HepG2 (cell line): ENCODE data around the gene COBLL1. TPM values are rescaled to one million over a fixed set of nuclear protein-coding genes. Genes with fewer than 3 reads are reported as not detected.

Source experiments
- ARNTL ChIP-seq: sonication (generic); formaldehyde crosslinking; IDR thresholded peaks from 2 replicates; pipeline ENCODE4 v1.4.0; 2020; ENCODE audit warnings: mild to moderate bottlenecking, missing genetic modification reagents
- FOXP1 ChIP-seq, 2 experiments: fragments of 450-650 bp in 1 of 2; IDR thresholded peaks; 2 replicates each; pipeline ENCODE4 v1.6.1; 2017 to 2018; ENCODE audit warnings: antibody characterized with exemption in 1 of 2
- XBP1 ChIP-seq: sonication (generic); formaldehyde crosslinking; IDR thresholded peaks from 2 replicates; pipeline ENCODE4 v1.5.0; 2020; ENCODE audit warnings: missing genetic modification reagents
- YEATS4 ChIP-seq: sonication (generic); formaldehyde crosslinking; IDR thresholded peaks from 2 replicates; pipeline ENCODE4 v1.4.0; 2020; ENCODE audit warnings: missing genetic modification reagents, borderline replicate concordance
- ZBTB20 ChIP-seq: sonication (generic); formaldehyde crosslinking; IDR thresholded peaks from 2 replicates; pipeline ENCODE4 v1.8.1; 2023; ENCODE audit warnings: missing genetic modification reagents, low read depth, mild to moderate bottlenecking, borderline replicate concordance
- ZFAT ChIP-seq: sonication (generic); formaldehyde crosslinking; conservative IDR thresholded peaks from 2 replicates; pipeline ENCODE4 v1.8.1; 2023; ENCODE audit warnings: missing genetic modification reagents, inconsistent platforms
- ZNF124 ChIP-seq: sonication (generic); formaldehyde crosslinking; IDR thresholded peaks from 2 replicates; pipeline ENCODE4 v1.4.0; 2020; ENCODE audit warnings: missing genetic modification reagents
- ZNF224 ChIP-seq: sonication (generic); formaldehyde crosslinking; IDR thresholded peaks from 2 replicates; pipeline ENCODE4 v1.5.0; 2020; ENCODE audit warnings: mild to moderate bottlenecking, missing genetic modification reagents
- ZNF3 ChIP-seq: IDR thresholded peaks from 2 replicates; pipeline ENCODE4 v1.7.0; 2017; ENCODE audit warnings: inconsistent platforms
- ZNF572 ChIP-seq: sonication (generic); formaldehyde crosslinking; IDR thresholded peaks from 2 replicates; pipeline ENCODE4 v1.5.1; 2020; ENCODE audit warnings: mild to moderate bottlenecking, missing genetic modification reagents
- ZNF772 ChIP-seq: sonication (generic); formaldehyde crosslinking; IDR thresholded peaks from 2 replicates; pipeline ENCODE4 v1.5.0; 2020; ENCODE audit warnings: mild to moderate bottlenecking, missing genetic modification reagents
- polyA plus RNA-seq, 8 experiments: library from polyadenylated mRNA; depleted of rRNA in 3 of 8; stranded (reverse) in 7 of 8; unstranded in 1 of 8; fragments of >200 nt; fragmentation: Illumina TruSeq in 4 of 8; extraction: Trizol in 4 of 8; gene quantifications; 2 replicates each; pipeline versions ENCODE4 v1.2.1 to v1.2.3, GENCODE V29; 2011 to 2016; ENCODE audit warnings: low read depth in 4 of 8, missing spikeins in 1 of 8, mixed read lengths in 1 of 8; ENCODE audit not compliant: insufficient read depth in 1 of 8
- total RNA-seq, 5 experiments: library from RNA; depleted of rRNA; stranded (reverse); fragments of >200 nt; fragmentation: Illumina TruSeq; extraction: Trizol; gene quantifications; 2 replicates each; pipeline ENCODE4 v1.2.3, GENCODE V29; 2016; ENCODE audit warnings: low read depth in 1 of 5
- TF ChIP-seq, protein P1 (sequence below): sonication (generic); formaldehyde crosslinking; IDR thresholded peaks from 2 replicates; pipeline ENCODE4 v1.4.0; 2020; ENCODE audit warnings: missing genetic modification reagents, borderline replicate concordance
- TF ChIP-seq, protein P2 (sequence below): IDR thresholded peaks from 2 replicates; pipeline ENCODE4 v1.6.1; 2016; ENCODE audit warnings: control low read depth
- TF ChIP-seq, protein P3 (sequence below): sonication (generic); formaldehyde crosslinking; IDR thresholded peaks from 2 replicates; pipeline ENCODE4 v1.4.0; 2020; ENCODE audit warnings: missing genetic modification reagents
- TF ChIP-seq, protein P4 (sequence below): sonication (generic); formaldehyde crosslinking; IDR thresholded peaks from 2 replicates; pipeline ENCODE4 v1.4.0; 2020; ENCODE audit warnings: missing genetic modification reagents, borderline replicate concordance
- TF ChIP-seq, protein P5 (sequence below): sonication (generic); formaldehyde crosslinking; IDR thresholded peaks from 2 replicates; pipeline ENCODE4 v1.4.0; 2020; ENCODE audit warnings: missing genetic modification reagents, borderline replicate concordance

Gene COBLL1
- total and polyA plus RNA-seq, 2 of the 13 experiments (the other 11 are each of a cell fraction or from before 2014, with no cell fraction given): 32.6 to 86.8 TPM

DNA sequence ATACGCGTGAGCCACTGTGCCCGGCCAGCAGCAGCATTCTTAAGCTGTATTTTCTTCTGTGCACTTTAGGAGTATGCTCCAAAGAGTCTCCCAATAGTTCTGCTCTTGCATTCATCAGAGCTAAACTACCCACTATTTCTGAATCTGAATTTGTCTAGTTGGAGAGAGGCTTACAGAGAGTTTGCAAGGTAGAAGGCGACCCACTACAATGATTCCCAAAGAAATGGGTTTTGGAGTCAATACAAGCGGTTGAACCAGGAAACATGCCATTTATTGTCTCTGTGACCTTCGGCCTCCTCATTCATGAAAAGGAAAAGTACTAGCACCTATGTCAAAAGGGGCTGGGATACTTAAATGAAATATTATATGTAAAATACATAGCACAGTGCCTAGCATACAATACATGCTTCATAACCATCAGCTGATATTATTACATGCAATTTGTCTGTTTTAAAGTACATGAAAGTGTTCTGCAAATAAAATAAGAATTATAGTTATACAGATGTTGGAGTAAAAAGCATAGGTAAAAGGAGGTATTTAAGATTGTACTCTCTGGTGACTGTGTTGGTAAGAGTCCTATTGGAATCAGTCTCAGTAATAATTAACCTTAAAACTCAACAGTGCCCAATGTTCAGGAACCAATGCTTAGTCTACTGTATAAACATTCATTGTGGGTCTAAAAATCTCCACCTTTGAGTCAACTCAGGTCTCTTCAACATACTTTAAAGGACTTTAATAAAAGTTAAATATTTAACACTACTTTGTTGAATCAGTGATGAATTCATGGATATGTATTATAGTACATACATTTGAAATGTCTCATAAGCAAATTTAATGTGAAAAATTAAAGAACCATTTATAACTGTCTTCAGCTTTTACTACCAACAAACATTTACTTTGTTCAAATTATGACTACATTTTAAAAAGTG is 130.5 kb downstream of the COBLL1 start (continued):
- TF ChIP-seq FOXP1 (IDR thresholded peaks at IDR 0.05): no peak
- TF ChIP-seq FOXP1 (CRISPR knock-in tag; IDR thresholded peaks at IDR 0.05): peak; percentile 62; the same call in 1 of the 2 replicates
- TF ChIP-seq, protein P1, sequence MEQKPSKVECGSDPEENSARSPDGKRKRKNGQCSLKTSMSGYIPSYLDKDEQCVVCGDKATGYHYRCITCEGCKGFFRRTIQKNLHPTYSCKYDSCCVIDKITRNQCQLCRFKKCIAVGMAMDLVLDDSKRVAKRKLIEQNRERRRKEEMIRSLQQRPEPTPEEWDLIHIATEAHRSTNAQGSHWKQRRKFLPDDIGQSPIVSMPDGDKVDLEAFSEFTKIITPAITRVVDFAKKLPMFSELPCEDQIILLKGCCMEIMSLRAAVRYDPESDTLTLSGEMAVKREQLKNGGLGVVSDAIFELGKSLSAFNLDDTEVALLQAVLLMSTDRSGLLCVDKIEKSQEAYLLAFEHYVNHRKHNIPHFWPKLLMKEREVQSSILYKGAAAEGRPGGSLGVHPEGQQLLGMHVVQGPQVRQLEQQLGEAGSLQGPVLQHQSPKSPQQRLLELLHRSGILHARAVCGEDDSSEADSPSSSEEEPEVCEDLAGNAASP (CRISPR knock-in tag): peak; percentile 60; the same call in 1 of the 2 replicates
- TF ChIP-seq, protein P2, sequence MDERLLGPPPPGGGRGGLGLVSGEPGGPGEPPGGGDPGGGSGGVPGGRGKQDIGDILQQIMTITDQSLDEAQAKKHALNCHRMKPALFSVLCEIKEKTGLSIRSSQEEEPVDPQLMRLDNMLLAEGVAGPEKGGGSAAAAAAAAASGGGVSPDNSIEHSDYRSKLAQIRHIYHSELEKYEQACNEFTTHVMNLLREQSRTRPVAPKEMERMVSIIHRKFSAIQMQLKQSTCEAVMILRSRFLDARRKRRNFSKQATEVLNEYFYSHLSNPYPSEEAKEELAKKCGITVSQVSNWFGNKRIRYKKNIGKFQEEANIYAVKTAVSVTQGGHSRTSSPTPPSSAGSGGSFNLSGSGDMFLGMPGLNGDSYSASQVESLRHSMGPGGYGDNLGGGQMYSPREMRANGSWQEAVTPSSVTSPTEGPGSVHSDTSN (CRISPR knock-in tag): no peak
- peak; percentile 54; the same call in 1 of the 2 replicates for TF ChIP-seq ZNF3 (CRISPR knock-in tag)
- no peak for TF ChIP-seq ZNF572
- no peak for TF ChIP-seq ZFAT (CRISPR knock-in tag)
- TF ChIP-seq ZNF224 (CRISPR knock-in tag): no peak
- TF ChIP-seq XBP1 (CRISPR knock-in tag): no peak
- TF ChIP-seq, protein P3, sequence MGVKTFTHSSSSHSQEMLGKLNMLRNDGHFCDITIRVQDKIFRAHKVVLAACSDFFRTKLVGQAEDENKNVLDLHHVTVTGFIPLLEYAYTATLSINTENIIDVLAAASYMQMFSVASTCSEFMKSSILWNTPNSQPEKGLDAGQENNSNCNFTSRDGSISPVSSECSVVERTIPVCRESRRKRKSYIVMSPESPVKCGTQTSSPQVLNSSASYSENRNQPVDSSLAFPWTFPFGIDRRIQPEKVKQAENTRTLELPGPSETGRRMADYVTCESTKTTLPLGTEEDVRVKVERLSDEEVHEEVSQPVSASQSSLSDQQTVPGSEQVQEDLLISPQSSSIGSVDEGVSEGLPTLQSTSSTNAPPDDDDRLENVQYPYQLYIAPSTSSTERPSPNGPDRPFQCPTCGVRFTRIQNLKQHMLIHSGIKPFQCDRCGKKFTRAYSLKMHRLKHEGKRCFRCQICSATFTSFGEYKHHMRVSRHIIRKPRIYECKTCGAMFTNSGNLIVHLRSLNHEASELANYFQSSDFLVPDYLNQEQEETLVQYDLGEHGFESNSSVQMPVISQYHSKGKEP (CRISPR knock-in tag): no peak
- TF ChIP-seq, protein P4, sequence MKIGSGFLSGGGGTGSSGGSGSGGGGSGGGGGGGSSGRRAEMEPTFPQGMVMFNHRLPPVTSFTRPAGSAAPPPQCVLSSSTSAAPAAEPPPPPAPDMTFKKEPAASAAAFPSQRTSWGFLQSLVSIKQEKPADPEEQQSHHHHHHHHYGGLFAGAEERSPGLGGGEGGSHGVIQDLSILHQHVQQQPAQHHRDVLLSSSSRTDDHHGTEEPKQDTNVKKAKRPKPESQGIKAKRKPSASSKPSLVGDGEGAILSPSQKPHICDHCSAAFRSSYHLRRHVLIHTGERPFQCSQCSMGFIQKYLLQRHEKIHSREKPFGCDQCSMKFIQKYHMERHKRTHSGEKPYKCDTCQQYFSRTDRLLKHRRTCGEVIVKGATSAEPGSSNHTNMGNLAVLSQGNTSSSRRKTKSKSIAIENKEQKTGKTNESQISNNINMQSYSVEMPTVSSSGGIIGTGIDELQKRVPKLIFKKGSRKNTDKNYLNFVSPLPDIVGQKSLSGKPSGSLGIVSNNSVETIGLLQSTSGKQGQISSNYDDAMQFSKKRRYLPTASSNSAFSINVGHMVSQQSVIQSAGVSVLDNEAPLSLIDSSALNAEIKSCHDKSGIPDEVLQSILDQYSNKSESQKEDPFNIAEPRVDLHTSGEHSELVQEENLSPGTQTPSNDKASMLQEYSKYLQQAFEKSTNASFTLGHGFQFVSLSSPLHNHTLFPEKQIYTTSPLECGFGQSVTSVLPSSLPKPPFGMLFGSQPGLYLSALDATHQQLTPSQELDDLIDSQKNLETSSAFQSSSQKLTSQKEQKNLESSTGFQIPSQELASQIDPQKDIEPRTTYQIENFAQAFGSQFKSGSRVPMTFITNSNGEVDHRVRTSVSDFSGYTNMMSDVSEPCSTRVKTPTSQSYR (CRISPR knock-in tag): peak; percentile 34; the same call in 1 of the 2 replicates
- TF ChIP-seq, protein P5, sequence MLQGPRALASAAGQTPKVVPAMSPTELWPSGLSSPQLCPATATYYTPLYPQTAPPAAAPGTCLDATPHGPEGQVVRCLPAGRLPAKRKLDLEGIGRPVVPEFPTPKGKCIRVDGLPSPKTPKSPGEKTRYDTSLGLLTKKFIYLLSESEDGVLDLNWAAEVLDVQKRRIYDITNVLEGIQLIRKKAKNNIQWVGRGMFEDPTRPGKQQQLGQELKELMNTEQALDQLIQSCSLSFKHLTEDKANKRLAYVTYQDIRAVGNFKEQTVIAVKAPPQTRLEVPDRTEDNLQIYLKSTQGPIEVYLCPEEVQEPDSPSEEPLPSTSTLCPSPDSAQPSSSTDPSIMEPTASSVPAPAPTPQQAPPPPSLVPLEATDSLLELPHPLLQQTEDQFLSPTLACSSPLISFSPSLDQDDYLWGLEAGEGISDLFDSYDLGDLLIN: no peak
- TF ChIP-seq ZNF124: peak; percentile 55
- TF ChIP-seq YEATS4: peak; percentile 38; the same call in 1 of the 2 replicates
- TF ChIP-seq ZNF772: no peak; the same call in 1 of the 2 replicates
- TF ChIP-seq ZBTB20 (CRISPR knock-in tag): no peak
- 0 out of 2 replicates have a peak, but pooled peaks have one; percentile 17 for TF ChIP-seq ARNTL (CRISPR knock-in tag)
